ENCODE data around the gene METTL26. TPM values are rescaled to one million over a fixed set of nuclear protein-coding genes. Genes with fewer than 3 reads are reported as not detected.

The METTL26 gene
- total and polyA plus RNA-seq, 9 of the 15 experiments (the other 6 are each of a cell fraction or from before 2014, with no cell fraction given): 7.3 to 262 (median 80.9) TPM

GRCh38 chr16:629833-630248, 6.3 kb downstream of the METTL26 start (continued):
- TF ChIP-seq AFF1 (IDR thresholded peaks at IDR 0.05; ENCODE audit: low read depth in 1 of 2, partially characterized antibody in 2 of 2) (no peak), NR2C2 (CRISPR knock-in tag; IDR thresholded peaks at IDR 0.05) (peak; percentile 26; the same call in 1 of the 2 replicates), NR2C2 (tag; IDR thresholded peaks at IDR 0.05) (peak; percentile 72), ZNF76 (CRISPR knock-in tag; IDR thresholded peaks at IDR 0.05; ENCODE audit: borderline replicate concordance) (no peak), NCOA1 (IDR thresholded peaks at IDR 0.05; ENCODE audit: low read depth) (no peak), ZNF449 (CRISPR knock-in tag; IDR thresholded peaks at IDR 0.05) (no peak), PURB (CRISPR knock-in tag; IDR thresholded peaks at IDR 0.05; ENCODE audit: low read depth) (no peak), EGR1 (conservative IDR thresholded peaks at IDR 0.05) (no peak), ZNF354B (CRISPR knock-in tag; IDR thresholded peaks at IDR 0.05) (no peak), ZNF282 (CRISPR knock-in tag; IDR thresholded peaks at IDR 0.05) (no peak), BCLAF1 (IDR thresholded peaks at IDR 0.05; ENCODE audit: borderline replicate concordance in 1 of 2, control insufficient read depth in 1 of 2, low read depth in 2 of 2, low read length in 1 of 2) (no peak), NR2C1 (IDR thresholded peaks at IDR 0.05) (peak; percentile 92), NR2C1 (tag; IDR thresholded peaks at IDR 0.05) (peak; percentile 94), ZNF280A (IDR thresholded peaks at IDR 0.05; ENCODE audit: low read depth, partially characterized antibody) (no peak), ZNF445 (CRISPR knock-in tag; IDR thresholded peaks at IDR 0.05; ENCODE audit: low read depth) (no peak), EWSR1 (IDR thresholded peaks at IDR 0.05; ENCODE audit: borderline replicate concordance, low read depth, partially characterized antibody) (no peak), ZC3H8 (IDR thresholded peaks at IDR 0.05) (no peak)
